ENCODE results near the gene CD9.
A peak's percentile ranks its signal among the peaks of the same experiment; 100 is the strongest.

The CD9 gene

DNA sequence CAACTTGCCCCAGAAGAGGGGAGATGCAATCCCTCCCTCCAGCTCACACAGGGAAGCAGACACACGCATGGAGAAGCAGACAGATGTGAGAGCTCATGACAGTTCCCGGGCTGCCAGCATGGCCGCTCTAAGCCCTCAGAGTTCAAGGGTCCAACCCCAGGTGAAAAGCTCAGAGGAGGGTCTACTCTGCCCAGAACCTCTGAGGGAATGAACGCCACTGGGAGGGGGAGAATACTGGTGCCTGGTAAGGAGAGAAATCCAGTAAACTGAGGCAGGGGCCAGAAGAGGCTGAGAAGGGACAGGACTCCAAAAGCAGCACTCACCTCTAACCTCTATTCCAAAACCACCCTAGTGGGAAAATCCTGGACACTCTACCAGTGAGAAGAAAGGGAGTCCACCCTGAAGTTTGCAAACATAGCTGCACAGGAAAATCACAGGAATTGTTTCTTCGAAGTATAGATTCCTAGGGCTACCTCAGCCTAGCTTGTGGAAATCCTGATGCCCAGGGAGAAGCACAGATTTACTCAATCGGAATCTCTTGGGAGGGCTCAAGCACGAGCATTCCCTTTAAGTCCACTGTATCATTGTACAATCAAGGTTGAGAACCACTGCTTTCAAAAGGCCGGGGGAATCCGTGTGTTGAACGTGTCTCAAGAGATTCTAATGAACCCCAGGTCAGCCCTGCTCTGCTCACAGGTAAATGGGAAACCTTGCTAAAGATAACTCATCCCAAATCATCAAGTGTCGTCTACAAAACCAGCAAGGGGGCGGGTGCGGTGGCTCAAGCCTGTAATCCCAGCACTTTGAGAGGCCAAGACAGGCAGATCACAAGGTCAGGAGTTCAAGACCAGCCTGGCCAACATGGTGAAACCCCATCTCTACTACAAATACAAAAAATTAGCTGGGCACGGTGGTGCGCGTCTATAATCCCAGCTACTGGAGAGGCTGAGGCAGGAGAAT lies 76.0 kb downstream of the CD9 start:
- ATAC-seq (no peak), DNase-seq (no peak)

GRCh38 chr12:6276956-6277620 lies 76.9 kb downstream of the CD9 start:
- no peak for DNase-seq
- ATAC-seq = no peak

- peak; percentile 57 for DNase-seq
- no peak for ATAC-seq
These were observed 77.8 kb downstream of the CD9 start for GRCh38 chr12:6277982-6278438.

GRCh38 chr12:6278439-6279255 lies 78.4 kb downstream of the CD9 start:
- ATAC-seq (peak; percentile 90), DNase-seq (peak; percentile 90)

GRCh38 chr12:6279256-6279628 lies 79.0 kb downstream of the CD9 start:
- DNase-seq = no peak
- ATAC-seq = no peak

GRCh38 chr12:6279631-6280030 lies 79.4 kb downstream of the CD9 start:
- ATAC-seq = no peak

GRCh38 chr12:6280053-6280469 lies 79.9 kb downstream of the CD9 start:
- no peak for ATAC-seq
- no peak for DNase-seq

More at GRCh38 chr12:6279631-6280030, 79.4 kb downstream of the CD9 start:
- no peak for DNase-seq

DNA sequence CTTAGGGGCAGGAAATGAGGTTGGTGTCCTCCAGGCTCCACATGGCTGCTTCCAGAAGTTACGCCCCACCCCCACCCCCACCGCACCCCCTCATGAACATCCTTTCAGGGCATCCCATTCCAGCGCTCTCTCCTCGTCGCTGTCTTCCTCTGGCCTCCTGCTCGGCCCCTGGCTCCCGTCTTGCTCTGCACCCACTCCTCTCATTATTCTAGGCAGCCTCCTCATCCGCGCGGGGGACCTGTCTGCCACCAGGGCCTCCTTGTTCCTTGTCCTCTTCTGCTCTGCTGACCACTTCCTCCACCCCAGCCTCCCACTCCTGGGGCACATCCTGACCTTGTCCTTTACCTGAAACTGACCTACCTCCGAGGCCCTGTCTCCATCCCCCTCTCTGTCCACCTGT lies 80.5 kb downstream of the CD9 start:
- DNase-seq (no peak), ATAC-seq (no peak)

- ATAC-seq (no peak), DNase-seq (no peak)
These were observed 81.0 kb downstream of the CD9 start for GRCh38 chr12:6281081-6281809.

GRCh38 chr12:6282453-6282840 lies 82.2 kb downstream of the CD9 start:
- DNase-seq (no peak), ATAC-seq (no peak)

- DNase-seq (no peak), ATAC-seq (no peak)
These were observed 84.1 kb downstream of the CD9 start for GRCh38 chr12:6284273-6284672.

DNA sequence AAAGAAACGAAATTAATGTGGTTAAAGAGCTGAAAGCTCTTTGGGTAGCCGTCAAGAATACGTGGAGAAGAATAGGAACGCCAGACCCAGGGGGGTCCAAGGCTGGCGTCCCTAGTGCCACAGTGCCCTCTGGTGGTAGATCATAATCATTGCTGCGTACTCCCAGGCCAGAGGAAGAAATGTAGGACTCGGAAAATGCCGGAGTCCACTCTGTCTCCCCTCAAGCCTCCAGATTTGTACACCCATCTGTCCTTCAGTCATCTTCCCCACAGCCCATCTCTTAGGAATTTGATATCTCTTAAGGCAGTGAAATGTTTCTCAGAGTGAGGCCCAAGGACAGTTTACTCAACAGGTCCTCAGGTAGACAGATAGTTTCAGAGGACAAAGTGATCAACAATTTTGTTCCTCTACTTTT lies 84.9 kb downstream of the CD9 start:
- ATAC-seq (peak; percentile 75), DNase-seq (peak; percentile 68)

DNA sequence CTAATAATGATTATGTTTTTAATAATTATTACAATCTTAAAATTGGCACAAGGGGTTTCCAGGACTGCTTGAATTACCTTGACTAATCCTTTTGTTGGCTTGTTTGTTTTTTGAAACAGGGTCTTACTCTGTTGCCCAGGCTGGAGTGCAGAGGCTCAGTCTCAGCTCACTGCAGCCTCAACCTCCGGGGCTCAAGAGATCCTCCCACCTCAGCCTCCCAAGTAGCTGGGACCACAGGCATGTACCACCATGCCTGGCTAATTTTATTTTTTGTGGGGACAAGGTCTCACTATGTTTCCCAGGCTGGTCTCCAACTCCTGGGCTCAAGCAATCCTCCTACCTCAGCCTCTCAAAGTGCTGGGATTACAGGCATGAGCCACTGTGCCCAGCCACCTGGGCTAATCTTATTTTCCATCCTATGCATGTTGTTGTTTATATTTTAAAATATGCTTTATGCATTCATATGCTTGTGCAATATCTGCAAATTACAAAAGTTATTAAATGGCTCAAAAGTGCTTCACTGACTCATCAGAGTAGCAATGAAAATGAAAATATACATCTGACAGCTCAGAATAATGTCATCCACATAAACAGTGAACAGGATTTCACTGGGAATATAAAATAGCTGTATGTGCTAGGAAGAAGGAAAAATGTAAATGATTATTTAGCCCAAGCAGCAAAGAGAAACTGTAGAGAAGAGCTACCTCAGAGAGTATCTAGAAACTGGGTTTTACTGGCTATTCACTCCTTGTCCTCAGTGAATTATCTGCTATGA lies 85.5 kb downstream of the CD9 start:
- ATAC-seq (no peak), DNase-seq (no peak)
